Liver (tissue), 9 donors: ENCODE results near the gene RCL1. TPM values are rescaled to one million over a fixed set of nuclear protein-coding genes. Genes with fewer than 3 reads are reported as not detected.

Experiments used
- DNase-seq: peaks from one replicate; pipeline ENCODE4 v3.0.0-alpha.2; 2017; ENCODE audit warnings: low spot score
- H3K27ac ChIP-seq, 2 donors: one replicate each; pipeline ENCODE4 v1.7.0; 2013; ENCODE audit warnings: inconsistent platforms in 2 of 2, low read length in 2 of 2, control low read depth in 1 of 2, low read depth in 1 of 2, mild to moderate bottlenecking in 1 of 2
- H3K27me3 ChIP-seq, 4 donors: one replicate each; pipeline versions ENCODE4 v1.6.1 to v1.7.0; 2013; ENCODE audit warnings: low read length in 3 of 4, inconsistent platforms in 1 of 4, mild to moderate bottlenecking in 1 of 4, moderate library complexity in 1 of 4; ENCODE audit not compliant: control insufficient read depth in 4 of 4, insufficient read depth in 4 of 4
- H3K36me3 ChIP-seq, 4 donors: one replicate each; pipeline versions ENCODE4 v1.6.1 to v1.7.0; 2013; ENCODE audit warnings: low read length in 3 of 4, mild to moderate bottlenecking in 3 of 4, low read depth in 1 of 4, moderate library complexity in 1 of 4; ENCODE audit not compliant: control insufficient read depth in 4 of 4, insufficient read depth in 3 of 4
- H3K4me1 ChIP-seq, 4 donors: one replicate each; pipeline versions ENCODE4 v1.6.1 to v1.7.0; 2013; ENCODE audit warnings: low read length in 3 of 4, mild to moderate bottlenecking in 3 of 4, moderate library complexity in 1 of 4; ENCODE audit not compliant: control insufficient read depth in 4 of 4, insufficient read depth in 4 of 4
- H3K4me3 ChIP-seq, 3 donors: one replicate each; pipeline versions ENCODE4 v1.6.1 to v1.7.0; 2013; ENCODE audit warnings: low read length in 3 of 3, control low read depth in 1 of 3, low read depth in 1 of 3, mild to moderate bottlenecking in 1 of 3
- H3K9ac ChIP-seq, 2 donors: one replicate each; pipeline ENCODE4 v1.7.0; 2013; ENCODE audit warnings: low read length in 2 of 2, mild to moderate bottlenecking in 2 of 2, moderate library complexity in 2 of 2, control low read depth in 1 of 2, low read depth in 1 of 2
- H3K9me3 ChIP-seq, 4 donors: one replicate each; pipeline versions ENCODE4 v1.6.1 to v1.7.0; 2013; ENCODE audit warnings: low read length in 3 of 4; ENCODE audit not compliant: control insufficient read depth in 4 of 4
- EGR1 ChIP-seq, 2 donors: IDR thresholded peaks; 2 replicates each; pipeline ENCODE4 v1.6.1; 2016 to 2018; ENCODE audit warnings: antibody characterized with exemption in 2 of 2, low read depth in 2 of 2
- FOXA1 ChIP-seq: IDR thresholded peaks from 2 replicates; pipeline ENCODE4 v1.6.1; 2016; ENCODE audit warnings: antibody characterized with exemption
- GABPA ChIP-seq, 2 donors: IDR thresholded peaks in 1 of 2; conservative IDR thresholded peaks in 1 of 2; 2 replicates each; pipeline ENCODE4 v1.6.1; 2016; ENCODE audit warnings: antibody characterized with exemption in 2 of 2, mild to moderate bottlenecking in 1 of 2, moderate library complexity in 1 of 2
- HNF4A ChIP-seq, 2 donors: conservative IDR thresholded peaks; 2 replicates each; pipeline ENCODE4 v1.6.1; 2016; ENCODE audit warnings: antibody characterized with exemption in 2 of 2, mild to moderate bottlenecking in 2 of 2
- HNF4G ChIP-seq: IDR thresholded peaks from 2 replicates; pipeline ENCODE4 v1.6.1; 2016; ENCODE audit warnings: antibody characterized with exemption
- JUND ChIP-seq, 2 donors: IDR thresholded peaks; 2 replicates each; pipeline ENCODE4 v1.6.1; 2016; ENCODE audit warnings: antibody characterized with exemption in 2 of 2
- NR2F2 ChIP-seq: IDR thresholded peaks from 2 replicates; pipeline ENCODE4 v1.6.1; 2016; ENCODE audit warnings: antibody characterized with exemption
- RAD21 ChIP-seq, 2 donors: IDR thresholded peaks; 2 replicates each; pipeline ENCODE4 v1.6.1; 2016; ENCODE audit warnings: antibody characterized with exemption in 2 of 2, mild to moderate bottlenecking in 2 of 2
- RXRA ChIP-seq, 2 donors: IDR thresholded peaks; 2 replicates each; pipeline ENCODE4 v1.6.1; 2017 to 2018; ENCODE audit warnings: antibody characterized with exemption in 2 of 2, mild to moderate bottlenecking in 1 of 2
- SP1 ChIP-seq: IDR thresholded peaks from 2 replicates; pipeline ENCODE4 v1.6.1; 2018; ENCODE audit warnings: antibody characterized with exemption, mild to moderate bottlenecking
- TAF1 ChIP-seq: conservative IDR thresholded peaks from 2 replicates; pipeline ENCODE4 v1.6.1; 2016; ENCODE audit warnings: antibody characterized with exemption, mild to moderate bottlenecking
- YY1 ChIP-seq: IDR thresholded peaks from 2 replicates; pipeline ENCODE4 v1.6.1; 2016; ENCODE audit warnings: antibody characterized with exemption, mild to moderate bottlenecking
- WGBS: extraction: QIAGEN DNeasy Blood & Tissue Kit; methylation state at CpG from one replicate; pipeline ENCODE4 v1.1.7; 2013; 5-methylcytosine and 5-hydroxymethylcytosine counted together
- polyA plus RNA-seq, 2 donors: library from polyadenylated mRNA; stranded (reverse) in 1 of 2; unstranded in 1 of 2; fragments of 200-250 nt in 1 of 2; fragments of >200 nt in 1 of 2; fragmentation: Nextera tagmentation in 1 of 2; extraction: Ambion mirVana in 1 of 2; gene quantifications; one replicate each; pipeline versions ENCODE4 v1.2.1 to v1.2.3, GENCODE V29; 2013 to 2015
- total RNA-seq, 2 donors: library from RNA; depleted of rRNA; stranded (reverse); fragments of >200 nt; gene quantifications; one replicate each; pipeline ENCODE4 v1.2.3, GENCODE V29; 2014
- TF ChIP-seq, protein P1 (sequence below): IDR thresholded peaks from 2 replicates; pipeline ENCODE4 v1.6.1; 2016; ENCODE audit warnings: antibody characterized with exemption, mild to moderate bottlenecking
- TF ChIP-seq, protein P2 (sequence below): fragments of 150-350 bp; IDR thresholded peaks from 2 replicates; pipeline ENCODE4 v1.5.1; 2017; ENCODE audit warnings: improper control_type of control experiment, low read depth, low read length; ENCODE audit not compliant: missing input control
- TF ChIP-seq, protein P3 (sequence below): IDR thresholded peaks from 2 replicates; pipeline ENCODE4 v1.6.1; 2016; ENCODE audit warnings: antibody characterized with exemption
- TF ChIP-seq, protein P4 (sequence below): IDR thresholded peaks from 2 replicates; pipeline ENCODE4 v1.6.1; 2016; ENCODE audit warnings: antibody characterized with exemption
- TF ChIP-seq, protein P5 (sequence below): IDR thresholded peaks from 2 replicates; pipeline ENCODE4 v1.6.1; 2016; ENCODE audit warnings: antibody characterized with exemption
- donor health status: healthy.
- donor health status: healthy.
- donor health status: healthy.
- donor health status: healthy.
- donor health status: healthy.

Gene RCL1
- total and polyA plus RNA-seq, 4 donors, result 52.2 to 121 (median 86.8) TPM

DNA sequence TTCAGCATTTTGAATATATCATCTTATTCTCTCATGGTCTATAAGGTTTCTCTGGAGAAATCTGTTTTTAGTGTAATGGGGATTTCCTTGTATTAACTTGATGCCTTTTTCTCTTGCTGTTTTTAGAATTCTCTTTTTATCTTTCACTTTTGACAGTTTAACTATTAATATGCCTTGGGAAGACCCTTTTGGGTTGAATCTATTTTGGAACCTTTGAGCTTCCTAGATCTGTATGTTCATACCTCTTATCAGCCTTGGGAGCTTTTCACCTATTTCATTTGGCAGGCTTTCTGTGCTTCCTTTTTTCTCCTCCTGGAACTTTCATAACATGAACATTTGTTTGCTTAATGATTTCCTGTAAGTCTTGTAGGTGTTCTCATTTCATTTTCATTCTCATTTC lies 22.2 kb downstream of the RCL1 start:
- Histone ChIP-seq H3K27me3 (no peaks in the 10 kb centered on the region), H3K36me3 (no peaks in the 10 kb centered on the region), H3K9ac (no peak overlapping the region), H3K9me3 (no peaks in the 10 kb centered on the region), H3K27ac (peak overlapping the region in 1 of 2 donors; percentile 28), H3K4me3 (no peak overlapping the region), H3K4me1 (peaks cover 0 to 14% (median 3%) of the 10 kb centered on the region in 4 donors)
- DNase-seq, result no peak
- TF ChIP-seq YY1, result peak; percentile 19
- TF ChIP-seq FOXA1, result no peak
- TF ChIP-seq, protein P1, sequence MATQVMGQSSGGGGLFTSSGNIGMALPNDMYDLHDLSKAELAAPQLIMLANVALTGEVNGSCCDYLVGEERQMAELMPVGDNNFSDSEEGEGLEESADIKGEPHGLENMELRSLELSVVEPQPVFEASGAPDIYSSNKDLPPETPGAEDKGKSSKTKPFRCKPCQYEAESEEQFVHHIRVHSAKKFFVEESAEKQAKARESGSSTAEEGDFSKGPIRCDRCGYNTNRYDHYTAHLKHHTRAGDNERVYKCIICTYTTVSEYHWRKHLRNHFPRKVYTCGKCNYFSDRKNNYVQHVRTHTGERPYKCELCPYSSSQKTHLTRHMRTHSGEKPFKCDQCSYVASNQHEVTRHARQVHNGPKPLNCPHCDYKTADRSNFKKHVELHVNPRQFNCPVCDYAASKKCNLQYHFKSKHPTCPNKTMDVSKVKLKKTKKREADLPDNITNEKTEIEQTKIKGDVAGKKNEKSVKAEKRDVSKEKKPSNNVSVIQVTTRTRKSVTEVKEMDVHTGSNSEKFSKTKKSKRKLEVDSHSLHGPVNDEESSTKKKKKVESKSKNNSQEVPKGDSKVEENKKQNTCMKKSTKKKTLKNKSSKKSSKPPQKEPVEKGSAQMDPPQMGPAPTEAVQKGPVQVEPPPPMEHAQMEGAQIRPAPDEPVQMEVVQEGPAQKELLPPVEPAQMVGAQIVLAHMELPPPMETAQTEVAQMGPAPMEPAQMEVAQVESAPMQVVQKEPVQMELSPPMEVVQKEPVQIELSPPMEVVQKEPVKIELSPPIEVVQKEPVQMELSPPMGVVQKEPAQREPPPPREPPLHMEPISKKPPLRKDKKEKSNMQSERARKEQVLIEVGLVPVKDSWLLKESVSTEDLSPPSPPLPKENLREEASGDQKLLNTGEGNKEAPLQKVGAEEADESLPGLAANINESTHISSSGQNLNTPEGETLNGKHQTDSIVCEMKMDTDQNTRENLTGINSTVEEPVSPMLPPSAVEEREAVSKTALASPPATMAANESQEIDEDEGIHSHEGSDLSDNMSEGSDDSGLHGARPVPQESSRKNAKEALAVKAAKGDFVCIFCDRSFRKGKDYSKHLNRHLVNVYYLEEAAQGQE, result no peak
- no peak for TF ChIP-seq JUND (IDR thresholded peaks at IDR 0.05)
- TF ChIP-seq EGR1 (IDR thresholded peaks at IDR 0.05; ENCODE audit: low read depth in 2 of 2), result no peak
- TF ChIP-seq HNF4G, result no peak
- peak; percentile 6 to 29 for TF ChIP-seq HNF4A (conservative IDR thresholded peaks at IDR 0.05)
- peak in 1 of 2 donors; percentile 14 for TF ChIP-seq RXRA (IDR thresholded peaks at IDR 0.05)
- TF ChIP-seq, protein P2, sequence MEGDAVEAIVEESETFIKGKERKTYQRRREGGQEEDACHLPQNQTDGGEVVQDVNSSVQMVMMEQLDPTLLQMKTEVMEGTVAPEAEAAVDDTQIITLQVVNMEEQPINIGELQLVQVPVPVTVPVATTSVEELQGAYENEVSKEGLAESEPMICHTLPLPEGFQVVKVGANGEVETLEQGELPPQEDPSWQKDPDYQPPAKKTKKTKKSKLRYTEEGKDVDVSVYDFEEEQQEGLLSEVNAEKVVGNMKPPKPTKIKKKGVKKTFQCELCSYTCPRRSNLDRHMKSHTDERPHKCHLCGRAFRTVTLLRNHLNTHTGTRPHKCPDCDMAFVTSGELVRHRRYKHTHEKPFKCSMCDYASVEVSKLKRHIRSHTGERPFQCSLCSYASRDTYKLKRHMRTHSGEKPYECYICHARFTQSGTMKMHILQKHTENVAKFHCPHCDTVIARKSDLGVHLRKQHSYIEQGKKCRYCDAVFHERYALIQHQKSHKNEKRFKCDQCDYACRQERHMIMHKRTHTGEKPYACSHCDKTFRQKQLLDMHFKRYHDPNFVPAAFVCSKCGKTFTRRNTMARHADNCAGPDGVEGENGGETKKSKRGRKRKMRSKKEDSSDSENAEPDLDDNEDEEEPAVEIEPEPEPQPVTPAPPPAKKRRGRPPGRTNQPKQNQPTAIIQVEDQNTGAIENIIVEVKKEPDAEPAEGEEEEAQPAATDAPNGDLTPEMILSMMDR, result no peak
- TF ChIP-seq, protein P3, sequence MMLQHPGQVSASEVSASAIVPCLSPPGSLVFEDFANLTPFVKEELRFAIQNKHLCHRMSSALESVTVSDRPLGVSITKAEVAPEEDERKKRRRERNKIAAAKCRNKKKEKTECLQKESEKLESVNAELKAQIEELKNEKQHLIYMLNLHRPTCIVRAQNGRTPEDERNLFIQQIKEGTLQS, result no peak
- no peak for TF ChIP-seq NR2F2

DNA sequence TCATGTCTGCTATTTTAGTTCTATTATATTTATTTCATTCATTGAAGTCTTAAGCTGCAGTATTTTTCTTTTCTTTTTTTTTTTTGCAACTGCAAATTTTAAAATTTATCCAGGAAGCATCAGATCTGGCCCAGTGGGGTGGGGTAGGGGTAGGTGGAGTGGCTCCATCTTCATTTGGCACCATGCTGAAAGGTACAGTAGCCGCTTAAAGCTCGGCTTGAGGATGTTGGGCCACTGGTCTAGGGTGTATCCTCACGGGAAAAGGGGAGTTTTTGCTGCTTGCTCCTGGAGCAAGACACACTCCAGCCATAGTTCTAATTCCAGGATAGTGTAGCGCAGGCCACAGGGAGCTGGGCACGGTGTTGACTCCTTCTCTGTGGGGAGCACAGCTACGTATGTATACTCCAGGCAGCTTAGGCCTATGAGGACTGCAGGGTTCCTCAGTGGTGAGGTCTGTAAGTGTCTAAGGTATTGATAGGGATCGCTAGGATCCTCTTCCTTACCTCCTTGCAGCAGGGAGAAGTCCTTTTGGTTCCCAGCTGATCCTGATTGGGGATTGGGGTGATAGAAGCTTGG lies 22.7 kb downstream of the RCL1 start:
- no peaks in the 10 kb centered on the region for H3K9me3 ChIP-seq
- TF ChIP-seq TAF1 (no peak), EGR1 (IDR thresholded peaks at IDR 0.05; ENCODE audit: low read depth in 2 of 2) (no peak), SP1 (no peak), GABPA (IDR thresholded peaks at IDR 0.05 in 1 of 2, conservative IDR thresholded peaks at IDR 0.05 in 1 of 2) (no peak), FOXA1 (no peak), JUND (IDR thresholded peaks at IDR 0.05) (no peak), RAD21 (IDR thresholded peaks at IDR 0.05) (no peak), YY1 (no peak), HNF4G (no peak), RXRA (IDR thresholded peaks at IDR 0.05) (no peak)
- TF ChIP-seq, protein P4, sequence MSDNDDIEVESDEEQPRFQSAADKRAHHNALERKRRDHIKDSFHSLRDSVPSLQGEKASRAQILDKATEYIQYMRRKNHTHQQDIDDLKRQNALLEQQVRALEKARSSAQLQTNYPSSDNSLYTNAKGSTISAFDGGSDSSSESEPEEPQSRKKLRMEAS, result no peak
- TF ChIP-seq, protein P5, sequence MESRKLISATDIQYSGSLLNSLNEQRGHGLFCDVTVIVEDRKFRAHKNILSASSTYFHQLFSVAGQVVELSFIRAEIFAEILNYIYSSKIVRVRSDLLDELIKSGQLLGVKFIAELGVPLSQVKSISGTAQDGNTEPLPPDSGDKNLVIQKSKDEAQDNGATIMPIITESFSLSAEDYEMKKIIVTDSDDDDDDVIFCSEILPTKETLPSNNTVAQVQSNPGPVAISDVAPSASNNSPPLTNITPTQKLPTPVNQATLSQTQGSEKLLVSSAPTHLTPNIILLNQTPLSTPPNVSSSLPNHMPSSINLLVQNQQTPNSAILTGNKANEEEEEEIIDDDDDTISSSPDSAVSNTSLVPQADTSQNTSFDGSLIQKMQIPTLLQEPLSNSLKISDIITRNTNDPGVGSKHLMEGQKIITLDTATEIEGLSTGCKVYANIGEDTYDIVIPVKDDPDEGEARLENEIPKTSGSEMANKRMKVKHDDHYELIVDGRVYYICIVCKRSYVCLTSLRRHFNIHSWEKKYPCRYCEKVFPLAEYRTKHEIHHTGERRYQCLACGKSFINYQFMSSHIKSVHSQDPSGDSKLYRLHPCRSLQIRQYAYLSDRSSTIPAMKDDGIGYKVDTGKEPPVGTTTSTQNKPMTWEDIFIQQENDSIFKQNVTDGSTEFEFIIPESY, result no peak
- TF ChIP-seq, protein P3, result no peak
- TF ChIP-seq, protein P1, result no peak
- no peaks in the 10 kb centered on the region for H3K36me3 ChIP-seq
- 88% methylated on average over 7 of the region's 7 CpGs for WGBS
- no peak for DNase-seq
- peaks cover 0 to 18% (median 3%) of the 10 kb centered on the region in 4 donors for H3K4me1 ChIP-seq
- peak overlapping the region in 1 of 2 donors; percentile 28 for H3K27ac ChIP-seq
- no peaks in the 10 kb centered on the region for H3K27me3 ChIP-seq
- H3K9ac ChIP-seq, result no peak overlapping the region
- no peak overlapping the region for H3K4me3 ChIP-seq
